Neuron (in vitro differentiated cells): ENCODE data around the gene ANXA2.

Experiments used
- H2AFZ ChIP-seq: one replicate; pipeline ENCODE4 v1.6.1; 2013; ENCODE audit warnings: low read depth, mild to moderate bottlenecking, inconsistent platforms, low read length, moderate library complexity
- H3K27me3 ChIP-seq: one replicate; pipeline ENCODE4 v1.6.1; 2013; ENCODE audit warnings: low read length; ENCODE audit not compliant: insufficient read depth
- H3K36me3 ChIP-seq: one replicate; pipeline ENCODE4 v1.6.1; 2013; ENCODE audit warnings: low read length; ENCODE audit not compliant: insufficient read depth
- H3K4me1 ChIP-seq: one replicate; pipeline ENCODE4 v1.6.1; 2013; ENCODE audit warnings: low read length; ENCODE audit not compliant: insufficient read depth
- H3K4me3 ChIP-seq: 2 replicates; pipeline ENCODE4 v1.5.1; 2013; ENCODE audit warnings: mild to moderate bottlenecking, low read length, moderate library complexity
- H3K9me3 ChIP-seq: one replicate; pipeline ENCODE4 v1.6.1; 2013; ENCODE audit warnings: low read length

Gene ANXA2

GRCh38 chr15:60328852-60329443 is 68.8 kb downstream of the ANXA2 start:
- Histone ChIP-seq H3K36me3 (no peaks in the 10 kb centered on the region), H3K27me3 (peaks cover 2% of the 10 kb centered on the region), H3K4me3 (no peak overlapping the region)

GRCh38 chr15:60326824-60327654 is 70.7 kb downstream of the ANXA2 start:
- no peak overlapping the region for H2AFZ ChIP-seq
- no peak overlapping the region for H3K4me3 ChIP-seq
- no peaks in the 10 kb centered on the region for H3K9me3 ChIP-seq
- H3K4me1 ChIP-seq, result peaks cover 13% of the 10 kb centered on the region
- H3K36me3 ChIP-seq, result no peaks in the 10 kb centered on the region
- peaks cover 2% of the 10 kb centered on the region for H3K27me3 ChIP-seq

More at GRCh38 chr15:60328852-60329443, 68.8 kb downstream of the ANXA2 start:
- no peaks in the 10 kb centered on the region for H3K9me3 ChIP-seq
- H3K4me1 ChIP-seq, result peaks cover 11% of the 10 kb centered on the region
- no peak overlapping the region for H2AFZ ChIP-seq

GRCh38 chr15:60326343-60326742 is 71.4 kb downstream of the ANXA2 start:
- H3K4me1 ChIP-seq, result peaks cover 13% of the 10 kb centered on the region
- no peaks in the 10 kb centered on the region for H3K9me3 ChIP-seq
- H3K27me3 ChIP-seq, result peaks cover 2% of the 10 kb centered on the region
- H2AFZ ChIP-seq, result no peak overlapping the region
- H3K36me3 ChIP-seq, result no peaks in the 10 kb centered on the region
- H3K4me3 ChIP-seq, result no peak overlapping the region

- peaks cover 13% of the 10 kb centered on the region for H3K4me1 ChIP-seq
- no peak overlapping the region for H3K4me3 ChIP-seq
- no peak overlapping the region for H2AFZ ChIP-seq
- peaks cover 2% of the 10 kb centered on the region for H3K27me3 ChIP-seq
- H3K9me3 ChIP-seq, result no peaks in the 10 kb centered on the region
- H3K36me3 ChIP-seq, result no peaks in the 10 kb centered on the region
These were observed 71.9 kb downstream of the ANXA2 start for GRCh38 chr15:60325905-60326304.

GRCh38 chr15:60324706-60325438 is 72.9 kb downstream of the ANXA2 start:
- H3K4me3 ChIP-seq, result no peak overlapping the region
- H2AFZ ChIP-seq, result no peak overlapping the region
- H3K9me3 ChIP-seq, result no peaks in the 10 kb centered on the region
- no peaks in the 10 kb centered on the region for H3K36me3 ChIP-seq
- H3K27me3 ChIP-seq, result peaks cover 2% of the 10 kb centered on the region
- peaks cover 13% of the 10 kb centered on the region for H3K4me1 ChIP-seq

GRCh38 chr15:60323322-60323721 is 74.5 kb downstream of the ANXA2 start:
- Histone ChIP-seq H3K4me3 (no peak overlapping the region), H2AFZ (no peak overlapping the region), H3K27me3 (peaks cover 2% of the 10 kb centered on the region), H3K9me3 (no peaks in the 10 kb centered on the region), H3K36me3 (no peaks in the 10 kb centered on the region), H3K4me1 (peaks cover 17% of the 10 kb centered on the region)

- H3K36me3 ChIP-seq, result no peaks in the 10 kb centered on the region
- H3K4me1 ChIP-seq, result peaks cover 18% of the 10 kb centered on the region
- H2AFZ ChIP-seq, result no peak overlapping the region
- no peaks in the 10 kb centered on the region for H3K27me3 ChIP-seq
- no peaks in the 10 kb centered on the region for H3K9me3 ChIP-seq
- H3K4me3 ChIP-seq, result no peak overlapping the region
These were observed 77.4 kb downstream of the ANXA2 start for GRCh38 chr15:60320365-60320764.

- Histone ChIP-seq H3K4me3 (no peak overlapping the region), H3K4me1 (peaks cover 9% of the 10 kb centered on the region), H3K9me3 (no peaks in the 10 kb centered on the region), H3K36me3 (no peaks in the 10 kb centered on the region), H2AFZ (no peak overlapping the region), H3K27me3 (no peaks in the 10 kb centered on the region)
These were observed 79.4 kb downstream of the ANXA2 start for GRCh38 chr15:60318216-60318867.

GRCh38 chr15:60316961-60317360 is 80.8 kb downstream of the ANXA2 start:
- Histone ChIP-seq H2AFZ (no peak overlapping the region), H3K4me1 (peaks cover 8% of the 10 kb centered on the region), H3K36me3 (no peaks in the 10 kb centered on the region), H3K4me3 (no peak overlapping the region), H3K9me3 (no peaks in the 10 kb centered on the region), H3K27me3 (no peaks in the 10 kb centered on the region)

GRCh38 chr15:60315878-60316277 is 81.9 kb downstream of the ANXA2 start:
- H3K4me1 ChIP-seq, result peaks cover 8% of the 10 kb centered on the region
- no peaks in the 10 kb centered on the region for H3K9me3 ChIP-seq
- no peaks in the 10 kb centered on the region for H3K27me3 ChIP-seq
- H2AFZ ChIP-seq, result no peak overlapping the region
- no peak overlapping the region for H3K4me3 ChIP-seq
- no peaks in the 10 kb centered on the region for H3K36me3 ChIP-seq

- H3K27me3 ChIP-seq, result no peaks in the 10 kb centered on the region
- H2AFZ ChIP-seq, result no peak overlapping the region
- no peaks in the 10 kb centered on the region for H3K9me3 ChIP-seq
- no peaks in the 10 kb centered on the region for H3K36me3 ChIP-seq
- H3K4me3 ChIP-seq, result no peak overlapping the region
- peaks cover 8% of the 10 kb centered on the region for H3K4me1 ChIP-seq
These were observed 83.9 kb downstream of the ANXA2 start for GRCh38 chr15:60313906-60314305.

GRCh38 chr15:60307034-60307433 is 90.8 kb downstream of the ANXA2 start:
- no peaks in the 10 kb centered on the region for H3K36me3 ChIP-seq
- no peak overlapping the region for H2AFZ ChIP-seq
- H3K4me1 ChIP-seq, result no peaks in the 10 kb centered on the region
- no peaks in the 10 kb centered on the region for H3K9me3 ChIP-seq
- H3K4me3 ChIP-seq, result no peak overlapping the region
- H3K27me3 ChIP-seq, result peaks cover 4% of the 10 kb centered on the region

GRCh38 chr15:60301024-60301423 is 96.8 kb downstream of the ANXA2 start:
- H3K4me1 ChIP-seq, result peaks cover 4% of the 10 kb centered on the region
- H2AFZ ChIP-seq, result no peak overlapping the region
- H3K4me3 ChIP-seq, result no peak overlapping the region
- H3K27me3 ChIP-seq, result no peaks in the 10 kb centered on the region
- H3K36me3 ChIP-seq, result no peaks in the 10 kb centered on the region
- H3K9me3 ChIP-seq, result no peaks in the 10 kb centered on the region
